Keratinocyte (primary cell): Measurements from ENCODE around the gene RGS8.

Source experiments
- EZH2 ChIP-seq: IDR thresholded peaks from one replicate; pipeline ENCODE4 v1.6.1; 2012; ENCODE audit warnings: inconsistent platforms, mild to moderate bottlenecking, low read length, moderate library complexity
- TF ChIP-seq, protein P1 (sequence below), 3 experiments: IDR thresholded peaks in 1 of 3; conservative IDR thresholded peaks in 1 of 3; optimal IDR thresholded peaks in 1 of 3; 2 replicates in 2 of 3; 3 replicates in 1 of 3; pipeline versions ENCODE3 to v1.5.1; 2011; ENCODE audit warnings: low read length in 3 of 3, mild to moderate bottlenecking in 3 of 3, moderate library complexity in 2 of 3, control low read depth in 1 of 3, inconsistent platforms in 1 of 3; ENCODE audit not compliant: insufficient read depth in 2 of 3; ENCODE audit errors: extremely low read depth in 1 of 3

DNA sequence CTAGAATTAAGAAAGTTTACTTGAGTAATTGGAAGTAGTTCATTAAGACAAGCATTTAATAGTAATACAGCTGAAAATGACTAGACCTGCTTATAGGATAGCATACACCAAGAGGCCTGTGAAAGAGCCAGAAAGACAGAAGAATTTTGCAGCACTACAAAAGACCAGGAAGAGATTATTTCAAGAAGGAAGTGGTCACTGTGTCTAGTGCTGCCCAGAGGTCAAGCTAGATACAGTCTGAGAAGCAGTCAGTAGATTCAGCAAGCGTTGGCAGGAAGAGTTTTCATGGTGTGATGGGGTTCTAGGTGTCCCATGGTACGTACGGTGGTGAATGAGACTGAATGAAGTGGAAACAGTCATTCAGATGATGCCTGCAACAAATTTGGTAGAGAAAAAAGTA is 31.5 kb downstream of the RGS8 start:
- TF ChIP-seq, protein P1, sequence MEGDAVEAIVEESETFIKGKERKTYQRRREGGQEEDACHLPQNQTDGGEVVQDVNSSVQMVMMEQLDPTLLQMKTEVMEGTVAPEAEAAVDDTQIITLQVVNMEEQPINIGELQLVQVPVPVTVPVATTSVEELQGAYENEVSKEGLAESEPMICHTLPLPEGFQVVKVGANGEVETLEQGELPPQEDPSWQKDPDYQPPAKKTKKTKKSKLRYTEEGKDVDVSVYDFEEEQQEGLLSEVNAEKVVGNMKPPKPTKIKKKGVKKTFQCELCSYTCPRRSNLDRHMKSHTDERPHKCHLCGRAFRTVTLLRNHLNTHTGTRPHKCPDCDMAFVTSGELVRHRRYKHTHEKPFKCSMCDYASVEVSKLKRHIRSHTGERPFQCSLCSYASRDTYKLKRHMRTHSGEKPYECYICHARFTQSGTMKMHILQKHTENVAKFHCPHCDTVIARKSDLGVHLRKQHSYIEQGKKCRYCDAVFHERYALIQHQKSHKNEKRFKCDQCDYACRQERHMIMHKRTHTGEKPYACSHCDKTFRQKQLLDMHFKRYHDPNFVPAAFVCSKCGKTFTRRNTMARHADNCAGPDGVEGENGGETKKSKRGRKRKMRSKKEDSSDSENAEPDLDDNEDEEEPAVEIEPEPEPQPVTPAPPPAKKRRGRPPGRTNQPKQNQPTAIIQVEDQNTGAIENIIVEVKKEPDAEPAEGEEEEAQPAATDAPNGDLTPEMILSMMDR (optimal IDR thresholded peaks at IDR 0.05 in 1 of 3, IDR thresholded peaks at IDR 0.05 in 1 of 3, conservative IDR thresholded peaks at IDR 0.05 in 1 of 3; ENCODE audit: extremely low read depth in 1 of 3, insufficient read depth in 2 of 3, low read length in 3 of 3) = no peak
- TF ChIP-seq EZH2 = no peak
